HUES64 (cell line): ENCODE data around the gene ZNF618.

Experiments
- H3K27ac ChIP-seq: 2 replicates; pipeline ENCODE4 v1.7.0; 2013; ENCODE audit warnings: low read depth, low read length, inconsistent platforms
- H3K27me3 ChIP-seq: 2 replicates; pipeline ENCODE4 v1.6.1; 2013; ENCODE audit warnings: mild to moderate bottlenecking, low read length; ENCODE audit not compliant: insufficient read depth
- H3K36me3 ChIP-seq: 2 replicates; pipeline ENCODE4 v1.6.1; 2013; ENCODE audit warnings: mild to moderate bottlenecking, low read length; ENCODE audit not compliant: insufficient read depth
- H3K4me1 ChIP-seq: 2 replicates; pipeline ENCODE4 v1.6.1; 2013; ENCODE audit warnings: mild to moderate bottlenecking, low read length, moderate library complexity; ENCODE audit not compliant: insufficient read depth
- H3K4me3 ChIP-seq: 2 replicates; pipeline ENCODE4 v1.5.1; 2013; ENCODE audit warnings: mild to moderate bottlenecking, low read length, moderate library complexity
- H3K9ac ChIP-seq: 2 replicates; pipeline ENCODE4 v1.6.1; 2013; ENCODE audit warnings: mild to moderate bottlenecking, low read depth, low read length
- H3K9me3 ChIP-seq: 2 replicates; pipeline ENCODE4 v1.6.1; 2013; ENCODE audit warnings: low read depth, low read length; ENCODE audit not compliant: insufficient read depth
- WGBS: fragments of 150-250, 120-280 bp; methylation state at CpG from one replicate; pipeline ENCODE4 v1.1.7; 2013; ENCODE audit warnings: missing lambda C conversion rate; 5-methylcytosine and 5-hydroxymethylcytosine counted together

ZNF618 gene

DNA sequence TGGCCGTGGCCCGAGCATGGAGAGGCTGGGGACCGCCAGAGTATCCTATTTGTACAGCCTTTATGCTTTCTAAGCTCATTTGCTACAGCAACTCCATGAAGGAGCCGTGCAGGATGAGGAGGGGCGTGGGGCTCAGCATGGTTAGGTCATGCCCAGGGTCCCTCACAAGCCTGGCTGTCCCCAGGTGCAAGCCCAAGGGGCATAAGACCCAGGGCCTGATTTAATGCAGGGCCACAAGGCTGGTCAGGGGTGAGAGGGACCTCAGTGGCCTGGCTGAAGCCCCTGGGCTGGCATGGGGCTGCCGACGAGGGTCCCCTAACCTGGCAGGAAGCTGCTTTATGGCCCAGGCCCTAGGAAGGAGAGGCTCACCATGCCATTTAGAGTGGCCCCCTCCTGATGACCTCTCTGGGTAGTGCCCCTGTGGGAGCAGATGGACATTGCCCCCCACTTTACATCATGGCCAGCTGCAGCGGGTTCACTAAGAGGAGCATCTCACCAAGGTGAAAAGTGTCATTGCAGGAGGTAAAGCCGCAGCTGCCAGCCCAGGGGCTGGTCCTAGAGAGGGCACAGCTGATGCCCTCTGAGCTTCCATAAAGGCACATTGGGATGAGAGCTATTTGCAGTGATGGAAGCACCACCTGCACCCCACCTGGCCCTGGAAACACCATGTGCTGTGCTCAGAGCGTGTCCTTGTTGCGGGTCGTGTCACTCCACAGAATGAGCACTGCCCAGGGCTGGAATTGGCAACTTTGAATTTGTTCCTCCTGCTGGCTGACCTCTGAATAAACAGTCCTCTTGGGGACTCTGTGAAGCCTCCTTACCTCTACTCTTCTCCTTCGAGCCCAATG lies 58.9 kb downstream of the ZNF618 start:
- Histone ChIP-seq H3K9me3 (no peaks in the 10 kb centered on the region), H3K4me3 (no peak overlapping the region), H3K27ac (no peak overlapping the region), H3K4me1 (no peaks in the 10 kb centered on the region), H3K36me3 (no peaks in the 10 kb centered on the region), H3K9ac (no peak overlapping the region), H3K27me3 (no peaks in the 10 kb centered on the region)
- WGBS: 94% methylated on average over 13 of the region's 13 CpGs

- 89% methylated on average over 10 of the region's 10 CpGs for WGBS
- no peaks in the 10 kb centered on the region for H3K27me3 ChIP-seq
- H3K9ac ChIP-seq: no peak overlapping the region
These were observed 59.7 kb downstream of the ZNF618 start for GRCh38 chr9:113935677-113936380.

GRCh38 chr9:113940077-113940476 lies 64.0 kb downstream of the ZNF618 start:
- no peak overlapping the region for H3K9ac ChIP-seq

More at GRCh38 chr9:113935677-113936380, 59.7 kb downstream of the ZNF618 start:
- H3K36me3 ChIP-seq: no peaks in the 10 kb centered on the region
- H3K27ac ChIP-seq: no peak overlapping the region
- H3K4me3 ChIP-seq: no peak overlapping the region
- no peaks in the 10 kb centered on the region for H3K9me3 ChIP-seq
- H3K4me1 ChIP-seq: peaks cover 4% of the 10 kb centered on the region

DNA sequence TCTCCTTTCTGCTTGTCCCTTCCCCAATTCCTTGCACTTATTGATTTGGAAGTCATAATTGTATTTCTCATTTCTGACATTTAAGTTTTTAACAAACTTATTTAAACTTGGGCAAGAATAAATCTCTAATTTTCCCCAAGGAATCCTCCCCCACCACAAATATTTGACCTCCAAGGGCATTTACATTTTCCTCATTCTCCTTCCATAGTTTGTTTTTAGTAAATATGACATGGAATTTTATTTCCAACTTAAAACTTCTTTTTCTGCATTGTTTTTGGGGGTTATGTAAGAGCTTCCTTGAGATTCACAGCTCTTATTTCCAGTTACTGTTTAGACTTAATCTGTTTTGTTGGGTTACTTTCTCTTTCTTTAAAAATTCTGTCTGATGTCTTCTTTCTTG lies 64.9 kb downstream of the ZNF618 start:
- Histone ChIP-seq H3K4me3 (no peak overlapping the region), H3K27me3 (no peaks in the 10 kb centered on the region), H3K4me1 (peaks cover 17% of the 10 kb centered on the region), H3K9ac (no peak overlapping the region), H3K9me3 (no peaks in the 10 kb centered on the region), H3K27ac (no peak overlapping the region), H3K36me3 (no peaks in the 10 kb centered on the region)

More at GRCh38 chr9:113940077-113940476, 64.0 kb downstream of the ZNF618 start:
- Histone ChIP-seq H3K4me3 (no peak overlapping the region), H3K27ac (no peak overlapping the region), H3K4me1 (peaks cover 17% of the 10 kb centered on the region), H3K36me3 (no peaks in the 10 kb centered on the region), H3K9me3 (no peaks in the 10 kb centered on the region), H3K27me3 (no peaks in the 10 kb centered on the region)

- H3K4me3 ChIP-seq: no peak overlapping the region
- no peaks in the 10 kb centered on the region for H3K27me3 ChIP-seq
- no peaks in the 10 kb centered on the region for H3K36me3 ChIP-seq
- H3K9ac ChIP-seq: no peak overlapping the region
- peaks cover 17% of the 10 kb centered on the region for H3K4me1 ChIP-seq
- 59% methylated on average over 2 of the region's 2 CpGs for WGBS
- no peak overlapping the region for H3K27ac ChIP-seq
- no peaks in the 10 kb centered on the region for H3K9me3 ChIP-seq
These were observed 65.4 kb downstream of the ZNF618 start for GRCh38 chr9:113941526-113941925.

DNA sequence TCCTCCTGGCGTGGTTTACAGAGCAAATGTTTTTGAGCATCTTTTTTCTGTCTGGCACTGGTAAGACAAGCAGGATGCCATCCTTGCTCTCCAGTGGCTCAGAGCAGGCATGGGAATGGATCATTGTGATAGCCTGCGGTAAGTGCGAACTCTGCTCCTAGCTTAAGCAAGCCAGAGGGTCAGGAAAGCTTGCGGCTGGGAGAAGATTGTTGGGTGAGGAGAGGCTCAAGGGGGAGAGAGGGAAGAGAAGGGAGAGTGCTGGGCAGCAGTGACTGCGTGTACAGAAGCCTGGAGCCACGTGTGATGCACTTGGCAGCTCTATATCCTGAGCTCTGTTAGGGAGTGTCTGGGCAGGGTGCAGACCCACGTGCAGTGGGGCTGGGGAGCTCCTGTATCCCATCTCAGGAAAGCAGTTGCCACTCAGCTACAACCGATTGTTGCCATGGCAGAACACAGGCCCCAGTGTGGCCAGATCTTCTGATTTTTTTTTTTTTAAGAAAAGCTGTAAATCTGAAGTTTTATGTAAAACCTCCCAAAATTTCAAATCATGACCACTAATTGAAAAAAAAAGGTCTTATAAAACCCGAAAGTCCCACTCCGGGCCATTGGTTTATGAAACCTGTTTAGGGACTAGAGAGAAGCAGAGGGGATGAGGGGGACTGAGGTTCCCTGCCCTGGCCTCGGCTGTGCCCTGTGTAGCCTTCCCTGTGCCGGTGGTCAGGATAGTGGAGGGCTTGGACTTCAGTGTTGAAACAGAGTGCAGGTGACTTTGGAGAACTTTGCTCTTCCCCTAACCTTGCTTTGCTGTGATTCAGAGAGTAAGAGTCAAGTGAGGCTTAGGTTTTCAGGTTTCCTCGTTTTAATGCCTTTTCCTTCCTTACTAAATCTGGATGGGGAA lies 67.3 kb downstream of the ZNF618 start:
- no peaks in the 10 kb centered on the region for H3K27me3 ChIP-seq
- H3K27ac ChIP-seq: no peak overlapping the region
- H3K9ac ChIP-seq: no peak overlapping the region
- H3K36me3 ChIP-seq: no peaks in the 10 kb centered on the region
- no peaks in the 10 kb centered on the region for H3K9me3 ChIP-seq
- peaks cover 17% of the 10 kb centered on the region for H3K4me1 ChIP-seq
- no peak overlapping the region for H3K4me3 ChIP-seq
- 91% methylated on average over 12 of the region's 13 CpGs for WGBS

- H3K27me3 ChIP-seq: no peaks in the 10 kb centered on the region
These were observed 69.7 kb downstream of the ZNF618 start for GRCh38 chr9:113945784-113946183.

GRCh38 chr9:113946496-113947115 lies 70.5 kb downstream of the ZNF618 start:
- Histone ChIP-seq H3K9me3 (no peaks in the 10 kb centered on the region), H3K36me3 (no peaks in the 10 kb centered on the region), H3K27ac (no peak overlapping the region), H3K4me3 (no peak overlapping the region), H3K4me1 (peaks cover 6% of the 10 kb centered on the region; the same call in 1 of the 2 replicates), H3K27me3 (no peaks in the 10 kb centered on the region), H3K9ac (no peak overlapping the region)
- 92% methylated on average over 11 of the region's 11 CpGs for WGBS

More at GRCh38 chr9:113945784-113946183, 69.7 kb downstream of the ZNF618 start:
- H3K27ac ChIP-seq: no peak overlapping the region
- H3K36me3 ChIP-seq: no peaks in the 10 kb centered on the region
- WGBS: 96% methylated on average over 8 of the region's 8 CpGs
- peaks cover 14% of the 10 kb centered on the region for H3K4me1 ChIP-seq
- H3K9ac ChIP-seq: no peak overlapping the region
- H3K4me3 ChIP-seq: no peak overlapping the region
- no peaks in the 10 kb centered on the region for H3K9me3 ChIP-seq

DNA sequence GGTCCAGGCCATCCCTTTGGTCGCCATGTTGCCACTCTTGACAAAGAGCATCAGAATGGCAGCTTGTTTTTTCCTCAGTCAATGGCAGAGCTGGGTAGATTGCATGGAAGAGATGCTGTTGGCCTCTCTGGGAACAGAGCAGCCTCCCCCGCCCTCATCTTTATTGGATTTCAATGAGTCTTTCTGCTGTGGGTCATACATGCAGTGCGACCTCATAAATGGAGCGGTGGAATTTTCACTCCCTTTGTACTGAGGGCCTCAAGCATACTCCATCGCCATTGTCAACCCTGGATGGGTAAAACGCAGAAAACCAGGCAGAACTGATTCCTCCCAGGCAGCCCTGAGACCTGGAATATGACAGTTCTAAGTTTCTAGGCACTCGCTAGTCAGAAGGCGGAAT lies 71.8 kb downstream of the ZNF618 start:
- Histone ChIP-seq H3K9ac (no peak overlapping the region), H3K4me1 (no peaks in the 10 kb centered on the region), H3K36me3 (no peaks in the 10 kb centered on the region), H3K4me3 (no peak overlapping the region), H3K27me3 (no peaks in the 10 kb centered on the region), H3K9me3 (no peaks in the 10 kb centered on the region), H3K27ac (no peak overlapping the region)
- 84% methylated on average over 8 of the region's 8 CpGs for WGBS

- no peak overlapping the region for H3K27ac ChIP-seq
- no peaks in the 10 kb centered on the region for H3K36me3 ChIP-seq
- no peak overlapping the region for H3K9ac ChIP-seq
- no peaks in the 10 kb centered on the region for H3K4me1 ChIP-seq
- H3K9me3 ChIP-seq: no peaks in the 10 kb centered on the region
- no peak overlapping the region for H3K4me3 ChIP-seq
- H3K27me3 ChIP-seq: no peaks in the 10 kb centered on the region
- 83% methylated on average over 11 of the region's 11 CpGs for WGBS
These were observed 72.9 kb downstream of the ZNF618 start for GRCh38 chr9:113948891-113949570.
